Measurements from ENCODE around the gene NINJ1. TPM values are rescaled to one million over a fixed set of nuclear protein-coding genes. Genes with fewer than 3 reads are reported as not detected.

NINJ1 gene
- total RNA-seq, 1 experiment from 2014 or later = 26.7 TPM

- Histone ChIP-seq H3K27me3 (ENCODE audit: control insufficient read depth, insufficient read depth, low read length) (no peaks in the 10 kb centered on the region), H3K4me3 (ENCODE audit: low read depth in 2 of 2, low read length in 2 of 2) (no peak overlapping the region), H3K27ac (ENCODE audit: low read length) (no peak overlapping the region), H3K9me3 (ENCODE audit: control insufficient read depth, insufficient read depth, low read depth, low read length) (no peaks in the 10 kb centered on the region; the same call in 1 of the 2 replicates), H3K4me1 (ENCODE audit: control insufficient read depth, insufficient read depth, low read length) (peaks cover 7% of the 10 kb centered on the region), H3K36me3 (ENCODE audit: control insufficient read depth, insufficient read depth, low read length) (no peaks in the 10 kb centered on the region)
- intact Hi-C loops (cut with micrococcal nuclease; ENCODE audit: unreplicated experiment) = loop anchor here (10.0 kb wide), 1 partner anchor 86 kb away; no protein-coding TSS in a partner anchor
- TF ChIP-seq REST (IDR thresholded peaks at IDR 0.05; ENCODE audit: insufficient read depth in 1 of 2, low read depth in 2 of 2, low read length in 1 of 2) (no peak), SIN3A (IDR thresholded peaks at IDR 0.05; ENCODE audit: borderline replicate concordance, insufficient read depth, low read depth, low read length) (no peak), CTCF (IDR thresholded peaks at IDR 0.05) (no peak), TCF7L2 (IDR thresholded peaks at IDR 0.05; ENCODE audit: low read depth, low read length) (no peak), POLR2AphosphoS5 (IDR thresholded peaks at IDR 0.05; ENCODE audit: low read depth, low read length) (no peak)
- CTCF ChIA-PET = no interaction called here
- in situ Hi-C loops (cut with HindIII; ENCODE audit: low pct_unique_long_range_greater_than_20kb, low sequenced_read_pairs) = no loop called here
- no TSS peak for BruUV-seq (replicated peaks)
- POLR2A ChIA-PET = no interaction called here
- ATAC-seq = no peak
- no peak for DNase-seq (ENCODE audit: low read depth, low spot score)
Measured at GRCh38 chr9:93091056-93091452, 43.0 kb downstream of the NINJ1 start.

- TF ChIP-seq POLR2AphosphoS5 (IDR thresholded peaks at IDR 0.05; ENCODE audit: low read depth, low read length) = no peak
- TF ChIP-seq SIN3A (IDR thresholded peaks at IDR 0.05; ENCODE audit: borderline replicate concordance, insufficient read depth, low read depth, low read length) = no peak
- TF ChIP-seq CTCF (IDR thresholded peaks at IDR 0.05) = no peak
- no peak for TF ChIP-seq REST (IDR thresholded peaks at IDR 0.05; ENCODE audit: insufficient read depth in 1 of 2, low read depth in 2 of 2, low read length in 1 of 2)
- no peak for TF ChIP-seq TCF7L2 (IDR thresholded peaks at IDR 0.05; ENCODE audit: low read depth, low read length)
- ChIA-PET CTCF (no interaction called here), POLR2A (no interaction called here)
- no peak overlapping the region for H3K27ac ChIP-seq (ENCODE audit: low read length)
- no peaks in the 10 kb centered on the region for H3K36me3 ChIP-seq (ENCODE audit: control insufficient read depth, insufficient read depth, low read length)
- intact Hi-C loops (cut with micrococcal nuclease; ENCODE audit: unreplicated experiment) (loop anchor here (10.0 kb wide), 1 partner anchor 85 kb away; no protein-coding TSS in a partner anchor), in situ Hi-C loops (cut with HindIII; ENCODE audit: low pct_unique_long_range_greater_than_20kb, low sequenced_read_pairs) (no loop called here)
- DNase-seq (ENCODE audit: low read depth, low spot score) (no peak), ATAC-seq (no peak)
- H3K4me3 ChIP-seq (ENCODE audit: low read depth in 2 of 2, low read length in 2 of 2) = no peak overlapping the region
- peaks cover 7% of the 10 kb centered on the region for H3K4me1 ChIP-seq (ENCODE audit: control insufficient read depth, insufficient read depth, low read length)
- BruUV-seq (replicated peaks) = no TSS peak
- no peaks in the 10 kb centered on the region; the same call in 1 of the 2 replicates for H3K9me3 ChIP-seq (ENCODE audit: control insufficient read depth, insufficient read depth, low read depth, low read length)
- no peaks in the 10 kb centered on the region for H3K27me3 ChIP-seq (ENCODE audit: control insufficient read depth, insufficient read depth, low read length)
Measured at GRCh38 chr9:93090091-93090655, 43.9 kb downstream of the NINJ1 start.
